ENCODE measurements around the gene ENPP6.

- TF ChIP-seq CTCF (IDR thresholded peaks at IDR 0.05; ENCODE audit: extremely low read depth in 1 of 2, insufficient read depth in 1 of 2, low read depth in 1 of 2, low read length in 2 of 2) (no peak), JUN (IDR thresholded peaks at IDR 0.05; ENCODE audit: borderline replicate concordance, insufficient read depth, insufficient read length, low read depth) (no peak), EZH2 (IDR thresholded peaks at IDR 0.05; ENCODE audit: borderline replicate concordance, low read depth, low read length, severe bottlenecking) (no peak), MAX (IDR thresholded peaks at IDR 0.05; ENCODE audit: insufficient read depth, insufficient read length) (no peak), POLR2A (IDR thresholded peaks at IDR 0.05; ENCODE audit: low read depth, low read length) (no peak), POLR2AphosphoS5 (IDR thresholded peaks at IDR 0.05; ENCODE audit: insufficient read depth, low read depth, low read length) (no peak)
These were observed 114.0 kb downstream of the ENPP6 start for GRCh38 chr4:184103527-184104264.

Data from endothelial cell of umbilical vein (primary cell).